ENCODE data around the gene ADGRF3.
A peak's percentile ranks its signal among the peaks of the same experiment; 100 is the strongest.
"Not testable (repeated sequence)": the region's sequence is repeated elsewhere in the genome, so short reads cannot be mapped to it uniquely, and the experiment has no call there.

ADGRF3 gene

DNA sequence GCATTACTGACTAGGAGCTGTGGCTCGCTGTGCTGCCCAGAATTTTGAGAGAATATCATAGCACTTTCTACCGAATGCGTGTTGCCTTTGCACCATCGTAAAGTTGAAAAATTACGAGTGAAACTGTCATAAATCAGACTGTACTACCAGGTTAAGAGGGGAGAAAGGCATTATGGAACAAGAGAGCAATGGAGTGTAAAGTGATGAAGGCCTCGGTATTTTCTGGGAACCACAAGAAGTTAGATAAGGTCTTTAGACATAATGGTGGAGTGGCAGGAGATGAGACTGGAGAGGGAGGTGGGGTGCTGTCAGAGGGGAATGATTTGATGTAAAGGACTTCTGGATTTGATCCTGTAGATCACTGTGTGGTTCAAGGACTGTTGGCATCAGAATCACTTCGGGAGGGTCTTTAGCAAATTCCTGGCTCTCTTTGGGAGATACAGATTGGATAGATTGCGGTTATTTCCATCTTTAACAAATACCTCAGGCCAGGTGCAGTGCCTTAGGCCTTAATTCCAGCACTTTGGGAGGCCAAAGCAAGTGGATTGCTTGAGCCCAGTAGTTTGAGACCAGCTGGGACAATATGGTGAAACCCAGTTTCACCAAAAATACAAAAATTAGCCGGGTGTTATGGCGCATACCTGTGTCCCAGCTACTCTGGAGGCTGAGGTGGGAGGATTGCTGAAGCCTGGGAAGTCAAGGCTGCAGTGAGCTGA is 4.9 kb upstream of the ADGRF3 start:
- no peak for DNase-seq

DNA sequence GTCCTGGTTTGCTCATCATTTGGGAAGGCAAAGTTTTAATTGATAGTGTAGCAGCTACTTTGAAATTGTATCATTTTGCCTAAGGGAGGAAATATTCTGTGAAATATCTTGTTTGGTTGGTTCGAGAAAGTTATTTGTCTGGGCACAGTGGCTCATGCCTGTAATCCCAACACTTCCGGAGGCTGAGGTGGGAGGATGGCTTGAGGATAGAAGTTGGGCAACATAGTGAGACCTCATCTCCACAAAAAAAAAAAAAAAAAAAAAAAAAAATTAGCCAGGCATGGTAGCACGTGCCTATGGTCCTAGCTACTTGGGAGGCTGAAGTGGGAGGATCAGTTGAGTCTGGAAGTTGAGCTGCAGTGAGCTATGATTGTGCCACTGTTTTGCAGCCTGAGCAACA is 3.1 kb upstream of the ADGRF3 start:
- DNase-seq, result no peak

DNA sequence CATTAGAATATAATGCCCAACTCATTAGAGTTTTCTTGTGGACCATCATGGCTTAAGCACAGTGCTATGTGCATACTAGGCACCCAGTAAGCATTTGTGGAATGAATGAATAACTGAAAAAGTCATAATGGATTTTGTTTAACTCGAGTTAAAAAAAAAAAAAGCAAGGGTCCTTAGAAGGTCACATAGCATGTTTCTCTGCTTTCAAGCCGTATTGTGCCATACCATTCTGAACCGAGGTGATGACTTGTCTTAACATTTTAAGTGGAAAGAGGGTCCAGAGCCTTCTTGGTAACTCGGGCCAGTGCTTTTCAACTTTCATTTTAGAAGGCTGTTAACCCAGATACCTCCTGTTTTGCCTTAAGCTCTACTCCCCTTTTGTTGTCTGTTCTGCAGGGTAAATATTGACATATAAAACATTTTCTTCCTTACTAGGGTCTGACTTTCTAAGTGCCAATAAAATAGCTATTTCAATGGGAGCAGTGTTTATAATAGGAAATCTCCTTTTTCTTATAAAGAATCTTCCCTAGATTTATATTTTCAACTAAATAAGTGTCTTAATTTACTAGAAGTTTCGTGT is 787 bp upstream of the ADGRF3 start:
- peak; percentile 25 for DNase-seq

DNA sequence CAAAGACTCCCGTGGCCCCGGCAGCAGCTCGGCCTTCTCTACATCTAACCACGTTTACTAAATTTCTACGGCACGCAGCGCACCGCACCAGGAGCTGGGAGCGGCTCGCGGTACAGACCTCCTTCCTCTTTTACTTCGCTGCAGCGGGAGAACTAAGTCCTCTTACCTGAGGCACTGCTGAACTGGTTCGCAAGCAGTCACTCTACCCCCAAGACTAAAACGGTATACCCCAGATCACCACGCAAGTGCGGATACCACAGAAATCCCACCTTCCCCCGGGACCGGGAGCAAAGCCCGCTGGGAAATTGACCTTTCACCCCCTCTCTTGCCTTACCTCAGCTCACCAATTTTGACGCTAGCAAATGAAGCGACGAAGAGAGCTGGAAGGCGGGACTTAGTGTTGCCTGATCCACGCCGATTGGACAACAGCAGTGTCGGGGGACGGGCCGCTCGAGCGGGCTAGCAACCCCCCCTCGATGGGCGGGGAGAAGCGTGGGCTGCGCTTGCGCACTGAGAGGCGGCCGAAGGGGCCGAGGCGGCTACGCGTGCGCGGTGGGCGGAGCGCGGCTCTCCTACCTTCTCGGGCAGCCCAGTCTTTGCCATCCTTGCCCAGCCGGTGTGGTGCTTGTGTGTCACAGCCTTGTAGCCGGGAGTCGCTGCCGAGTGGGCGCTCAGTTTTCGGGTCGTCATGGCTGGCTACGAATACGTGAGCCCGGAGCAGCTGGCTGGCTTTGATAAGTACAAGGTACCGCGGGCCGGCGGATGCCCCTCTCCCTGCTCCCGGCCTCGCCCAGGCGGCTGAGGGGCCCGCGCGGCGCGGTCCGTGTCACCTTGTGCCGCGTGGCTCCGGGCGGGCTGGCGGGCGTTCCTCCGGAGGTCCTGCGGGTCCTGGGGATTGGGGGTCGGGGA is 790 bp downstream of the ADGRF3 start, which contains the start of gene SELENOI:
Gene SELENOI, plus strand, starts transcription at position 599 of the 909 bp plus-strand sequence. Its CDS starts 90 bp downstream, at position 689.
- DNase-seq, result peak; percentile 100

DNA sequence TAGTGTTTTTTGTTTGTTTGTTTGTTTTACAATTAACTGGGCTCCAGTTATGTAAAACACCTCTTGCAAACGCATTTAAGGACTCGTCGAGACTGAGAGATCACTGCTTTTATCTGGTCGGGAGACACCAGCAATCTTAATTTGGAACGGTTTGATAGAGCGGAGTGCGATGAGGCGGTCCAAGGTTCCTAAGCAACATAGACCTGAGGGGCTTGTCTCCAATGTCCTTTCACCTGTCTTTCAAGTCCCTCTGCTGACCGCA is 1.4 kb downstream of the ADGRF3 start:
- DNase-seq, result no peak

DNA sequence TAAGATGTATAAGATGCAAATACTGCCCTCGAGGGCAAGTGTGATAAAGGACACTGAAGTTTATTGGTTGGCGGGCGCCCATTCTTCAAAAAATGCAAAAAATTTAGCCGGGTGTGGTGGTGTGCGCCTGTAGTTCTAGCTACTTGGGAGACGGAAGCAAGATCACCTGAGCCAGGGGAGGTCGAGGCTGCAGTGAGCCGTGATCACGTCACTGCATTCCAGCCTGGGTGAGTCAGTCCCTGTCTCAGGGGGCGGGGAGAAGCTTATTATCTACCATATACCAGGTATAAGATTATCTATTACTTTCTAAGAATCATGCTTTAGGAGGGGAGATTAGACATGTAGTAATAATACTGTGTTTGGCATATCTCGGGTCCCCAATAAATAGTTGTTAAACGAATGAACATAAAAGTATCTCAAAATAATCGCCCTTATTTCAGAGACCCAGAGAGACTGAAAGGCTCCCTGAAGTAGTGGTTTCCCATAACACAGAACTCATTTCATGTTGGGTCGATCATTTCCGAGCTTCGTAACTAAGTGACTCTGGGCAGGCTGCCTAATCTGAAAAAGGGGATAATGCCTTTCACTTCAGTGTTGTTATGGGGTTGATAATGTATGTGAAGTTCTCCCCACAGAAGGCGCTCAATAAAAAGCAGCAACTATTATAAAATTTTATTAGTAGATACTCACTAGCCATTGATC is 1.9 kb downstream of the ADGRF3 start:
- DNase-seq, result peak; percentile 78

DNA sequence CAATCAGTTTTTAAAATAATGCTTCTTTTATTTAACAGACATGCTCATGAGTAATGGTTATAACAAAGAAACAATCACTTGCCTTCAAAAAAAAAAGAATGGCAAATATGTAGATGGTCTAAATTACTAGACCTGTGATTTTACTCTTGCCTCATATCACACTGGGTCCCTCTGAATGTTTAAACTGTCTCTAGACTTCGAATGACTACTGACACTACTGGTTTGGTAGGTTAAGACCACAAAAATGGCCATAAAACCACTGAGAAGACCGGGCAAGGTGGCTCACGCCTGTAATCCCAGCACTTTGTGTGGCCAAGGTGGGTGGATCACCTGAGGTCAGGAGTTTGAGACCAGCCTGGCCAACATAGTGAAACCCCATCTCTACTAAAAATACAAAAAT is 5.8 kb downstream of the ADGRF3 start:
- no peak for DNase-seq

DNA sequence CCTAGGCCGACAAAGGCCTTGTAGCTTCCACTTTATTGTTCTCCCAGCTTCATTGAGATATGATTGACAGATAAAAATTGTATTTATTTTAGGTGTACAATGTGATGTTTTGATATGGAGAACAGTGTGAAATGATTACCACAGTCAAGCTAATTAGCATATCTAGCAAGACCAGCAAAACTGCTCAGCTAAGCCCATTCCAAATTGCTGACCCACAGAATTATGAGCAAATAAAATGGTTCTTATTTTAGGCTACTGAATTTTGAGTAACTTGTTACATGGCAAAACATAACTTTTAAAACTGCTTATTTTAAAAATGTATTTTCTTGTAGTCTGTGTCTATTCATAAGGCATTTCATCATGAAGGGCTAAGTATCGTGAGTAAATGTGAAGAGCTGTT is 9.3 kb downstream of the ADGRF3 start:
- no peak for DNase-seq

DNA sequence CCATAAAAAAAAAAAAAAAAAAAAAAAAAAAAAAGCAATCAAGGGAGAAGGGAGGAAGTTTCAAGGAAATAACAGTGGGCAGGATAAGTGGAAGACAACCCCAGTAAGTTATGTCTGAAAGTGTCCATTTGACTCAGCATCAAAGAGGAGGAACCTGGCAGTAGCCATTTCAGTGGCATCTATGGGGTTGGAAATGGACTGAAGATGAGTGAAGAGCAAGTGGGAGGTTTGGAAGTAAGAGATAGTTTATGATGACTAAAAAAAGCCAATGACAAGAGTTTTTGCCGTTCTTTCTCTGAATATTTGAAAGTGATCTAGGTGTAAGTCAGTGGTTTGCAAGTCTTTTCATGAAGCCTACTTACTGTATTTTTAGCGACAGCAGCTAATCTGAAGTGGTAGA is 9.9 kb downstream of the ADGRF3 start:
- DNase-seq, result no peak

DNA sequence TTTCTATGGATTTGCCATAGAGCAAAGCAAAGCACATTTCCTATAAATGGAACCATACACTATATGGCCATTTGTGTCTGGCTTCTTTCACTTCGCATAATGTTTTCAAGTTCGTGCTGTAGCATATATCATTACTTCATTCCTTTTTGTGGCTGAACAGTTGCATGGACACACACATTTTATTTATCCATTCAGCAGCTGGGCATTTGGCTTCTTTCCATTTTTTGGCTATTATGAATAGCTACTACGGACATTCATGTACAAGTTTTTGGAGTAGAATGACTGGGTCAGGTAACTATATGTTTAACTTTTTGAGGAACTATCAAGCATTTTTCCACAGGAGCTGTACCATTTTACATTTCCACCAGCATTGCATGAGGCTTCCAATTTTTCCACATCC is 11.4 kb downstream of the ADGRF3 start:
- no peak for DNase-seq

DNA sequence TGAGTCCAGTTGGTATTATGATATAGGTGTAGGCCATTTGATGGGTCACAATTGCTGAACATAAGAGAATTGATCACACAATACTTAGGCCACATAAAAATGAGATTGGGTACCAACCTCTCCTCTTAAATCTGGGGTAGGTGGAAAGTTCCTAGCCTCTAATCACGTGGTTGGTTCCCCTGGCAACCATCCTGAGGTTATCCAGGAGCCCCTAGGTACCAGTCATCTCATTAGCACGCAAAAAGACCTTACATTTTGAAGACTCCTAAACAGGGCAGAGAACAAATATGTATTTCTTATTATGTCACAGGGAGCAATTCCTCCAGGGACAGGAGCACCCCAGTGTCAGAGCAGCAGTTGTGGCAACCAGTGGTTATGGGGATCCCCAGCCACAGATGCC is 13.3 kb downstream of the ADGRF3 start:
- no peak for DNase-seq

DNA sequence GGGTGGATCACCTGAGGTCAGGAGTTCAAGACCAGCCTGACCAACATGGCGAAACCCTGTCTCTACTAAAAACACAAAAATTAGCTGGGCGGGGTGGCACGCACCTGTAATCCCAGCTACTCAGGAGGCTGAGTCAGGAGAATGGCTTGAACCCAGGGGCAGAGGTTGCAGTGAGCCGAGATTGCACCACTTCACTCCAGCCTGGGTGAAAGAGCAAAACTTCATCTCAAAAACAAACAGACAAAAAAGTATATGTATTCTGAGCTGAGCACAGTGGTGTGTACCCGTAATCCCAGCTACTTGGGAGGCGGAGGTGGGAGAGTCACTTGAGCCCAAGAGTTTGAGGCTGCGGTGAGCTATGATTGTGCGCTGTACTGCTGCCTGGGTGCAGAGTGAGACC is 15.3 kb downstream of the ADGRF3 start:
- DNase-seq, result not testable (repeated sequence)

DNA sequence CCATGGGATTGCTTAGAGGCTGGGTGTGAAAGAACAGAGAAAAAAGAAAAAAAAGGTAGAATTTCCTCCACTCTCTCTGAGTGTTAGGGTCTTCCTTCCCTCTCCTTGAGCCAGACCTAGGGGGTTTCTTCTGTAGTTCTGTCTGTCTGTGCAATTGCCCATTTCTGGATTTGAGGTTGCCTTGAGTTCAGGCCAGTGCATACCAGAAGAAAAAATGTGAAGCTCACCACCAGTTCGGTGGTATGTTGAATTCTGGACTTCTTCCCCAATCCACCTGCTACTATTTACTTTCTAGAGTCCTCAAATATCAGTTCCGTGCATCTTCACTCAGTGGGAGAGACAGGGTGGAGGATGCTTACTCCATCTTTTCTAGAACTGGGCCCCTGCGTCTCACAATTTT is 16.0 kb downstream of the ADGRF3 start:
- DNase-seq, result no peak

DNA sequence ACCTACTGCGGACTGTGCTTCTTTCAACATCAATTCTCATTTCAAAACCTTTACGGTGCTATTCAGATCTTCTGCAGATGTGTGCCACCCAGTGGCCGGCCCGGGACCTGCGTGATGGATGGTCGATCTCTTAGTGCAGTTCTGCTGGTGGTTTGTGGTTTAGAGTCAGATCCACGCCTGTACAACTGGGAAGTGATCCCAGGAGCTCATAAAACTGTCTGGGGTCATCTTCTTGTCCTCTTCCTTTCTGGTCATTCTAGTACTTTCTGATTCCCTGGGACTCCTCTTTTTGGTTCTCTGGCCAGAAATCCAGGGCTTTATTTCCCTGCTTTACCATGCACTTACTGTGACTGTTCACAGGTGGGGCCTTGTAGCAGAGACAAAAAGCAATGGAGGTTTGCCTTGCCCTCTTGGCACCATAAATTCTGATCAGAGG is 16.5 kb downstream of the ADGRF3 start:
- DNase-seq, result peak; percentile 94

DNA sequence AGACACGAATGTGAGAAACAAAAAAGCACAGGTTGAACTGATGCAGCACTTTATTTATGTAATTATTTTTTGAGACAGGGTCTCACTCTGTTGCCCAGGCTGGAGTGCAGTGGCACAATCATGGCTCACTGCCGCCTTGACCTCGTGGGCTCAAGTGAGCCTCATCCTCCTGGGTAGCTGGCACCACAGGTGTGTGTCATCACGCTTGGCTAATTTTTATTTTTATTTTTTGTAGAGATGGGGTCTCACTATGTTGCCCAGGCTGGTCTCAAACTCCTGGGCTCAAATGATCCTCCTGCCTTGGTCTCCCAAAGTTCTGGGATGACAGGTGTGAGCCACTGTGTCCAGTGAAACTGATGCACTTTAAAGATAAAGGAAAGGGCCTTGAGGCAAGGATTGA is 17.5 kb downstream of the ADGRF3 start:
- DNase-seq, result not testable (repeated sequence)

DNA sequence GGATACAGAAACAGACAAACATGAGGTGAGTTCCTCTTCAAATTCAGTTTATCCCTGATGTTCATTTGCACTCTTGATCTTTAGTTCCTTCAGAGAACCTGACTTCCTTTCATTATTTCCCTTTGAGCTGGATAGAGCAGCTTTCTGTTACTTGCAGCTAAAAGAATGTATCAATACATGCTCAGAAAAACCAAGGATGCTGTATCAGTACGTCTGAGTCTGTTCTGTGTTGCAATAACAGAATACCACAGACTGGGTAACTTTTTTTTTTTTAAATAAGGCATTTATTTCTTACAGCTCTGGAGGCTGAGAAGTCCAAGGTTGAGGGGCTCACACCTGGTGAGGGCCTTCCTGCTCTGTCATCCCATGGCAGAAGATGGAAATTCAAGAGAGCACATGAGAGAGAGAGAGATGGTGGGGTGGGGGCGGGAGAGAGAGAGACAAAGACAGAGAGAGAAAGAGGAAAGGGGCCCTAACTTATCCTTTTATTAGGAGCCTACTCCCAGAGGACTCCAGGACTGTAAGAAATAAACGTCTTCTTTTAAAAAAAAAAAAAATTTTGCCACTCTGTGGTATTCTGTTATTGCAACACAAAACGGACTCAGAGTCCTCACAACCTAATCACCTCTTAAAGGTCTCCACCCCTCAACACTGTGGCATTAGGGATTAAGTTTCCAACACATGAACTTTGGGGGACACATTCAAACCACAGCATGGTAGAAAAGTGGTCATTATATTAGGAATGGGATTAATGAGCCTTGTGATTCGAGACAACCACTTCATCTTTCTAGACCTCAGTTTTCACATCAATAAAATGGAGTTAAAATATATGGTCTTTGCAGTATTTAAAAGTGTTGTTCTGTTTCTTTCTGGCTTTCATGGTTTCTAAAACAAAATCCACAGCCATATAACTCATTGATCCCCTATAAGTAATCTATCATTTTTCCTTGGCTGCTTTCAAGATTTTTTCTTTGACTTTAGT is 19.0 kb downstream of the ADGRF3 start:
- peak; percentile 67 for DNase-seq

DNA sequence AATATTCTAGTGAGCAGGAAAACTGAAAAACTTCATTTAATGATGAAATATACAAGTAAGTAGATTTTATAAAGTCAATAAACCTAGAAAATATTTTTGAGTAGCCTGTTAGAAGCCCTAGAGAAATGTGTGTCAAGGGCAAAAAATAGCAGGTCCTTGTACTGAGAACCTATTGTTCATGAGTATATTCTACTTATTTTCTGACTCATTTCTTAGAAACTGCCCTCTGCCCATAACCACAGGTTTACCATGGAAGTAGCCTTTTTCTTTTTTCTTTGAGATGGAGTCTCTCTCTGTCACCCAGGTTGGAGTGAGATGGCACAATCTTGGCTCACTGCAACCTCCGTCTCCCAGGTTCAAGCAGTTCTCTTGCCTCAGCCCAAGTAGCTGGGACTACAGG is 20.1 kb downstream of the ADGRF3 start:
- no peak for DNase-seq

DNA sequence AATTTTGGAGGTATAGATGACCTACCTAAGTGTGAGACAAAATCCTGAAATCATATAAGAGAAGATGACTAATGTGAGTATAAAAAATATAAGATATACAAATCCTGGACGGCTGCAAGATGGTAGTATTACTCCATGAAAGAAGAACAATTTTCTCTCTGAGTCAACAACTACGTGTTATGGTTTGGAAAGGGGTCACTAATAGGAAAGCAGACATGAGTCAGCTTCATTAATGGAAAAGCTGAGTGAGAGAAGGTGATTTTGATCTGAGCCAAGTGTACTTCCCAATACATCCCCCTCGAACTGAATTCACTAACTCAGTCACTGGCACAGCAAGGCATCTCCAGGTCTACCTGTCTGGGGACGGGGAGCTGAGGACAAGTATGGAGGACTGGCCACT is 20.7 kb downstream of the ADGRF3 start:
- no peak for DNase-seq

DNA sequence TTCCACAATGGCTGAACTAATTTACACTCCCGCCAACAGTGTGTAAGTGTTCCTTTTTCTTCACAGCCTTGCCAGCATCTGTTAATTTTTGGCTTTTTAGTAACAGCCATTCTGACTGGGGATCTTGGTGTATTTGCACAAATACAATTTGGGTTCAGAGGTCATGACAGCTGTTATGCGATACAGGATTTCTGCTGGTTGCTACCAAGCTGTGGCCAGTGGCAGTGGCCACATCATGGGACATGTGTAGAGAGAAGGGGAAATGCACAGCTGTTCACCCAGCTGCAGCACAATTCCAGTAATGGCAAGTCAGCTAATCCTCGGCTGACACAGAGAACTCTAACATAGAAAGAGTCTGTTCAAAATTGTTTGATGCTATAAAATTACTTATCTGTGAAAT is 21.7 kb downstream of the ADGRF3 start:
- peak; percentile 19 for DNase-seq

DNA sequence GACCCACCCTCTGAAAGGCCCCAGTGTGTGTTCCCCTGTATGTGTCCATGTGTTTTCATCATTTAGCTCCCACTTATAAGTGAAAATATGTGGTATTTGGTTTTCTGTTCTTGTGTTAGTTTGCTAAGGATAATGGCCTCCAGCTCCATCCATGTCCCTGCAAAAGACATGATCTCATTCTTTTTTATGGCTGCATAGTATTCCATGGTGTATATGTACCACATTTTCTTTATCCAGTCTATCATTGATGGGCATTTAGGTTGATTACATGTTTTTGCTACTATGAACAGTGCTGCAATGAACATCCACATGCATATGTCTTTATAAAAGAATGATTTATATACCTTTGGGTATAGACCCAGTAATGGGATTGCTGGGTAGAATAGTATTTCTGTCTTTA is 22.1 kb downstream of the ADGRF3 start:
- DNase-seq, result not testable (repeated sequence)

DNA sequence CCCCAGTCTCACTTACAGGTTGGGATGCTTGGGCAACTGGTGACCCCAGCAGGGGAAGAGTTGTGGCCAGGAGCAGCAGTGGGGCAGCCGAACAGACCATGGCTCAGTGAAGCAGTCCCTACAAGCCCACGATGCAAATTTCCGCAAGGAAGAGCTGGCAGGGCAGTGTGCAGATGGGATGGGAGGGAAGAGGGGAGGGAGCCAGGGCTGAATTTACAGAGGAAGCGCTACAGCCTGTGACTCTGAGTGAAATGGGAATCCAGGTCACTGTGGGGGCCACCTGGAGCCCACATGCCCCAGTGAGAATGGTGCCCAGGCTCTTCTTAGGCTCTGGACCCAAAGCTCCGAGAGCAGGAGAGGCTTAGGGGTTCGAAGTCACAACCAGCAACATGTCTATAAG is 27.6 kb downstream of the ADGRF3 start:
- DNase-seq, result no peak

All from hematopoietic multipotent progenitor cell treated with erythropoietin and hydrocortisone succinate and interleukin-3 and kit ligand, for 6 days (in vitro differentiated cells).